Neutrophil (primary cell): ENCODE data around the gene THAP4.

ENCODE experiments used
- H3K27ac ChIP-seq: fragments of 200-600 bp; sonication (generic); 2 replicates; pipeline ENCODE4 v1.5.1; 2016; ENCODE audit warnings: mild to moderate bottlenecking, moderate library complexity
- H3K27me3 ChIP-seq: fragments of 200-600 bp; sonication (generic); 2 replicates; pipeline ENCODE4 v1.6.0; 2016; ENCODE audit warnings: mild to moderate bottlenecking
- H3K36me3 ChIP-seq: fragments of 200-600 bp; sonication (generic); 2 replicates; pipeline ENCODE4 v1.5.1; 2017
- H3K4me1 ChIP-seq, 2 experiments: fragments of 200-600 bp in 1 of 2; sonication (generic) in 1 of 2; 1 replicate in 1 of 2; 2 replicates in 1 of 2; pipeline versions ENCODE4 v1.5.1 to v1.6.1; 2013 to 2016; ENCODE audit warnings: low read depth in 1 of 2, low read length in 1 of 2, mild to moderate bottlenecking in 1 of 2, moderate library complexity in 1 of 2; ENCODE audit not compliant: control insufficient read depth in 1 of 2, insufficient read depth in 1 of 2
- H3K4me3 ChIP-seq, 2 experiments: fragments of 200-600 bp in 1 of 2; sonication (generic) in 1 of 2; 1 replicate in 1 of 2; 2 replicates in 1 of 2; pipeline ENCODE4 v1.5.1; 2013 to 2016; ENCODE audit warnings: low read depth in 1 of 2, low read length in 1 of 2, mild to moderate bottlenecking in 1 of 2, moderate library complexity in 1 of 2
- H3K9me3 ChIP-seq: fragments of 200-600 bp; sonication (generic); 2 replicates; pipeline ENCODE4 v1.5.1; 2016
- TF ChIP-seq, protein P1 (sequence below): fragments of 200-600 bp; sonication (generic); IDR thresholded peaks from 2 replicates; pipeline ENCODE4 v1.5.1; 2016; ENCODE audit warnings: antibody characterized with exemption

THAP4 gene

DNA sequence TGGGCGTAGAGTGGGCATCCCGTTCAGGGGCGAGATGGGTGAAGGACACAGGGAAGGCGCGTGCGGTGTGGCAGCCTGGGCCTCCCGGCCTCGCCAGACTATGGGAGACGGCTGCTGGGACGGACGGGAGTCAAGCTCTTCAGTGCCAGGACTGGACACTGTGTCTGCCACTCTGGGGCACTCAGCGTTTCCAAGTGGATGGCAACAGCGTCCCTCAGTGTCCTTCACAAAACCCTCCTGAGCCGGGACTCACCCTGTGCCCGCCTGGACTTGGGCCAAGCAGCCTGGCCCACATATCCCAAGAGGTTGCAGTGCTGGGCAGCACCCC, 94.7 kb downstream of the THAP4 start:
- TF ChIP-seq, protein P1, sequence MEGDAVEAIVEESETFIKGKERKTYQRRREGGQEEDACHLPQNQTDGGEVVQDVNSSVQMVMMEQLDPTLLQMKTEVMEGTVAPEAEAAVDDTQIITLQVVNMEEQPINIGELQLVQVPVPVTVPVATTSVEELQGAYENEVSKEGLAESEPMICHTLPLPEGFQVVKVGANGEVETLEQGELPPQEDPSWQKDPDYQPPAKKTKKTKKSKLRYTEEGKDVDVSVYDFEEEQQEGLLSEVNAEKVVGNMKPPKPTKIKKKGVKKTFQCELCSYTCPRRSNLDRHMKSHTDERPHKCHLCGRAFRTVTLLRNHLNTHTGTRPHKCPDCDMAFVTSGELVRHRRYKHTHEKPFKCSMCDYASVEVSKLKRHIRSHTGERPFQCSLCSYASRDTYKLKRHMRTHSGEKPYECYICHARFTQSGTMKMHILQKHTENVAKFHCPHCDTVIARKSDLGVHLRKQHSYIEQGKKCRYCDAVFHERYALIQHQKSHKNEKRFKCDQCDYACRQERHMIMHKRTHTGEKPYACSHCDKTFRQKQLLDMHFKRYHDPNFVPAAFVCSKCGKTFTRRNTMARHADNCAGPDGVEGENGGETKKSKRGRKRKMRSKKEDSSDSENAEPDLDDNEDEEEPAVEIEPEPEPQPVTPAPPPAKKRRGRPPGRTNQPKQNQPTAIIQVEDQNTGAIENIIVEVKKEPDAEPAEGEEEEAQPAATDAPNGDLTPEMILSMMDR, result no peak
- Histone ChIP-seq H3K4me1 (peaks cover 4 to 5% of the 10 kb centered on the region in 2 experiments), H3K36me3 (no peaks in the 10 kb centered on the region), H3K4me3 (no peak overlapping the region), H3K27me3 (peaks cover 98% of the 10 kb centered on the region), H3K9me3 (no peaks in the 10 kb centered on the region), H3K27ac (no peak overlapping the region)

DNA sequence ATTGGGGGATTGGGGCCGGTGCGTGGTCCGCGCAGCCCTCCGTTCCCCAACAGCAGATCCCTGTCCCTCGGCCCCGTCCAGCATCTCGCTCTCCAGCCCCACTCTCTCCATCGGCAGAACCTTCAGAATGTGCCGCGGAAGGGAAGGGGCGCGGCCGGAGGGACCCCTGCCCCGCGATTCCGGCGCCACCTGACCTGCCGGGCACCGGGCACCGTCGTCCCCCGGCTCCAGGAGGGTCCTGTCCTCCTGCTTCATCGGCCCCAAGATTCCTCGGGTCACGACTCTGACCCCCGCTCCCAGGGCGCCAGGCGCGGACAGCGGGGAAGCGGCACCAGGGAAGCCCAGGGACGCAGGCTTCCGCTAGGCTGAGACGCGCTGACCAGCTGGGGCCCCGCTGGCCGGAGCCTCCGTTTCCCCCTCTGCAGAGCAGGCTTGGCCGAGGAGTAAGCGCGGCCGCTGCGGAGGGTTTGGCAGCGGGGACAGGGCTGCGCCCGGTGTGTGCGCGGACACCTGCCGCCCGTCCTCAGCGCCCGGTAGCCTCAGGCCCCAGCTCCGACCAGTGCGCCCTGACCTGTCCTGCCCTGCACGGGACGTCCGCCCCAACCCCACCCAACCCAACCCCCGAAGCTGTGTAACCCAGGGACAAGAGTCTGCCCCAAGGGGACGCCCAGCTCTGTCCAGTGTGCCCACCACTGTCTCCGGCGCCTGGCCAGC, 95.2 kb downstream of the THAP4 start:
- no peaks in the 10 kb centered on the region for H3K9me3 ChIP-seq
- no peak overlapping the region for H3K4me3 ChIP-seq
- H3K4me1 ChIP-seq, result peaks cover 4 to 5% of the 10 kb centered on the region in 2 experiments
- no peak overlapping the region for H3K27ac ChIP-seq
- peaks cover 97% of the 10 kb centered on the region for H3K27me3 ChIP-seq
- no peaks in the 10 kb centered on the region for H3K36me3 ChIP-seq
- TF ChIP-seq, protein P1, result no peak

DNA sequence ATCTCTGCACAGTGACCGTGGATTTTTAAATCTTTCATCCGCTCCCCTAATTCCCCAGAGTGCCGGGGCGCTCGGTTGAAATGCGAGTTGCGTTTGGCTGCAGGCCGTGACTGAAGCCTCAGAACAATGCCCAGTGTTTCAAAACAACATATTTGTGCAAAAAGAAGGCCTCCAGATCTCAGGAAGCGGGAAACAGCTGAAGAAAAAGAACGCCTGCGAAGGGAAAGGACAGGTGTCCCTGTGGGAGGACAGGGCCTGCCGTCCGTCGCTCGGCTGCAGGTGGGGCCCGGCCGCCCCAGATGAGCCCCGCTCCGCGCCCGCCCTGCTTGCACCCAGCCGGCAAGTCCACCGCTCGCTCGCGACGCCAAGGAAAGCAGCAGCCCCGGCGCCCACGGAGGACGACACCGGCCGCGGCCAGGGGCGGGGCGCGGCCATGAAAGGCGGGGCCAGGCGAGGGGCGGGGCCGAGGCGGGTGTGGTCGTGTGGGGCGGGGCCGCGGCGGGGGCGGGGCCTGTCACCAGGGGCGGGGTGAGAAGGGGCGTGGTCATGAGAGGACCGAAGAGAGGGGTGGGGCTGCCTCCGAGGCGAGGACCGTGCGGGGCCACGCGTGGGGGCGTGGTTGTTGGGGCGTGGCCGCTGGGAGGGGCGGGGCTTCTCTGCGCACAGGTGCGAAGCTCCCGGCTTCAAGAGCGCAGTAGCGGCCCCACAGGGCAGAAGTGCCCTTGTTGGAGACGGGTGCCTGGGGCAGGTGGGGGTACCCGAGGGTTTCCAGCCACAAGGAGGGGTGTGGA, 96.0 kb downstream of the THAP4 start:
- TF ChIP-seq, protein P1, result no peak
- Histone ChIP-seq H3K27me3 (peaks cover 97% of the 10 kb centered on the region), H3K4me3 (peak overlapping the region in 1 of 2 experiments; percentile 20), H3K36me3 (no peaks in the 10 kb centered on the region), H3K4me1 (peaks cover 4 to 5% of the 10 kb centered on the region in 2 experiments), H3K27ac (no peak overlapping the region), H3K9me3 (no peaks in the 10 kb centered on the region)

DNA sequence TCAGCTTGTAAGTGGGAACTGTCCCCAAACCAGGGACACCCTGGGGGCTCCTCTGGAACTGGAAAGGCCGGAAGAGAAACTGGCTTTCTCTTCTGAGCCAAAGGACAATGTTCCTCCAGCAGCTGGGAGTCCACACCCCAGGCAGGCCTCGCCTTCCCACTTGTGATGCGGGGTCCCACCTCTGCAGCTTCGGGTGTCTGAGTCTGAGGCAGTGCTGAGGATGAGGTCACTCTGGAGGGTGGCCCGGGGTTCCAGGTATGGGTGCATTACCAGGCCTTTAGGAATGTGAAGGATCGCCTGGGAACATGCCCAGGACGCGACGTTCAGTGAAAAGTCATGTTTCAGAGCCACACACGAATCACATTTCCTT, 96.6 kb downstream of the THAP4 start:
- Histone ChIP-seq H3K27ac (no peak overlapping the region), H3K4me3 (peak overlapping the region in 1 of 2 experiments; percentile 20), H3K27me3 (peaks cover 97% of the 10 kb centered on the region), H3K36me3 (no peaks in the 10 kb centered on the region), H3K9me3 (no peaks in the 10 kb centered on the region), H3K4me1 (peaks cover 4 to 5% of the 10 kb centered on the region in 2 experiments)
- TF ChIP-seq, protein P1, result no peak

DNA sequence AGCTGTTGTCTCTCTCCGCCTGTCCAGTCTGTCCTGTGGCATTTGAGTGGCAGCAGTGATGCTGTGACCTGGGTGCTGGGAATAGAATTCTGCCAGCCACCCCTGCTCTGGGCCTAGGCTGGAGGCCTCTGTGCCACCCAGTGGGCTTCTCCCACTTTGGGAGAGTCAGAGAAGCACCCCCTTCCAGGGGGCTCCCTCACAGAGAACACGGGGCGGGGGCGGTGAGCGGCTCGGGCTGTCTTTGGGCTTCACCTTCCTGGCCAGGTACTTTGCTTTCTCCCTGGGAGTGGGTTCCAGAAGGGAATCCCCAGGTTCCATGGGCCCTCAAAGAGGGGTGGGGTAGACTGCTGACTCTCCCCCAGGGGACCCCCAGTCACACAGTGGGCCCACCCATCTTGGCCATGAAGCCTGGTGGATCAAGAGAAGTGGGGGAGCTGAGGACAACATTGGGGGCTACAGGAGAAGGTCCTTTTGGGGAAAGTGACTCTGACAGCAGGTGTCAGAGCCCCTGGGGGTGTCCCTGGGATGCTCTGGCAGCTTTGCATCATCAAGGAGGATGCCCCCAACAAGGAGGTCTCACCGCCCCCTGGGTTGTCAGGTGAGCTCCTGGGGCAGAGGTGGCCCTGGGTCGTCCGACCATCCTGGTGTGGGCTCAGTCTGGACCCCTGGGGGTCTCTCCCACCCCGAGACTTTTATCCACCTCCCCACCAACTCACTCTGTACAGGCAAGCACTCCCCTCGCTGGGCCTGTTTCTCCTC, 97.2 kb downstream of the THAP4 start:
- H3K4me3 ChIP-seq, result no peak overlapping the region
- H3K27ac ChIP-seq, result no peak overlapping the region
- TF ChIP-seq, protein P1, result no peak
- H3K9me3 ChIP-seq, result no peaks in the 10 kb centered on the region
- H3K36me3 ChIP-seq, result no peaks in the 10 kb centered on the region
- H3K27me3 ChIP-seq, result peaks cover 96% of the 10 kb centered on the region
- H3K4me1 ChIP-seq, result peaks cover 4 to 5% of the 10 kb centered on the region in 2 experiments
